ENCODE data around the gene TMEM215.

GRCh38 chr9:32832346-32832745 lies 49.0 kb downstream of the TMEM215 start:
- TF ChIP-seq CTCF (IDR thresholded peaks at IDR 0.05) = no peak
- no peak for TF ChIP-seq POLR2A (IDR thresholded peaks at IDR 0.05)

Data from breast epithelium (tissue), 3 donors.